ENCODE measurements around the gene XPR1. TPM values are rescaled to one million over a fixed set of nuclear protein-coding genes. Genes with fewer than 3 reads are reported as not detected.

XPR1 gene
- total and polyA plus RNA-seq, 2 donors (not counting 1 experiment from before 2014, with no cell fraction given): 2.8 to 22.3 TPM

GRCh38 chr1:180623579-180624347 is 8.1 kb upstream of the XPR1 start:
- Histone ChIP-seq H3K4me2 (replicated peaks; ENCODE audit: low read depth, low read length, poor library complexity, severe bottlenecking) (no peak overlapping the region), H3K9me3 (ENCODE audit: control extremely low read depth in 1 of 3, control insufficient read depth in 2 of 3, insufficient read depth in 1 of 3, low read length in 2 of 3) (no peaks in the 10 kb centered on the region), H2AFZ (ENCODE audit: insufficient read depth, low read depth, low read length, poor library complexity, severe bottlenecking) (no peak overlapping the region), H3K4me1 (ENCODE audit: control insufficient read depth in 2 of 2, insufficient read depth in 2 of 2, low read length in 2 of 2) (no peaks in the 10 kb centered on the region), H3K4me3 (ENCODE audit: control extremely low read depth in 1 of 5, extremely low read depth in 1 of 5, insufficient read depth in 1 of 5, low read depth in 2 of 5, low read length in 4 of 5) (no peak overlapping the region), H4K20me1 (ENCODE audit: control insufficient read depth, insufficient read depth, low read length, poor library complexity, severe bottlenecking) (no peaks in the 10 kb centered on the region), H3K36me3 (replicated peaks in 1 of 2; ENCODE audit: control extremely low read depth in 1 of 2, control insufficient read depth in 1 of 2, extremely low read depth in 1 of 2, insufficient read depth in 2 of 2, low read length in 1 of 2) (no peaks in the 10 kb centered on the region), H3K27ac (ENCODE audit: low read length in 2 of 2) (no peak overlapping the region), H3K79me2 (ENCODE audit: control insufficient read depth, insufficient read depth, low read length) (no peaks in the 10 kb centered on the region), H3K9ac (ENCODE audit: low read length) (no peak overlapping the region), H3K27me3 (replicated peaks in 1 of 4; ENCODE audit: control extremely low read depth in 1 of 4, control insufficient read depth in 3 of 4, insufficient read depth in 4 of 4, low read length in 3 of 4) (peaks cover 0 to 6% (median 2%) of the 10 kb centered on the region in 4 experiments)
- Mint-ChIP-seq H3K4me1 (no peaks in the 10 kb centered on the region), H3K27ac (no peak overlapping the region), H3K9me3 (ENCODE audit: insufficient read depth) (no peaks in the 10 kb centered on the region), H3K27me3 (peaks cover 26% of the 10 kb centered on the region), H3K4me3 (no peak overlapping the region)
- intact Hi-C loops (cut with micrococcal nuclease): no loop called here
- POLR2A ChIA-PET: no interaction called here
- 90% methylated on average over 3 of the region's 3 CpGs for WGBS (ENCODE audit: insufficient coverage)
- ATAC-seq (ENCODE audit: low read depth) (no peak), DNase-seq (no peak)
- TF ChIP-seq EZH2 (IDR thresholded peaks at IDR 0.05; ENCODE audit: borderline replicate concordance, insufficient read depth, low read depth, low read length, poor library complexity, severe bottlenecking): no peak
- TF ChIP-seq, protein P1, sequence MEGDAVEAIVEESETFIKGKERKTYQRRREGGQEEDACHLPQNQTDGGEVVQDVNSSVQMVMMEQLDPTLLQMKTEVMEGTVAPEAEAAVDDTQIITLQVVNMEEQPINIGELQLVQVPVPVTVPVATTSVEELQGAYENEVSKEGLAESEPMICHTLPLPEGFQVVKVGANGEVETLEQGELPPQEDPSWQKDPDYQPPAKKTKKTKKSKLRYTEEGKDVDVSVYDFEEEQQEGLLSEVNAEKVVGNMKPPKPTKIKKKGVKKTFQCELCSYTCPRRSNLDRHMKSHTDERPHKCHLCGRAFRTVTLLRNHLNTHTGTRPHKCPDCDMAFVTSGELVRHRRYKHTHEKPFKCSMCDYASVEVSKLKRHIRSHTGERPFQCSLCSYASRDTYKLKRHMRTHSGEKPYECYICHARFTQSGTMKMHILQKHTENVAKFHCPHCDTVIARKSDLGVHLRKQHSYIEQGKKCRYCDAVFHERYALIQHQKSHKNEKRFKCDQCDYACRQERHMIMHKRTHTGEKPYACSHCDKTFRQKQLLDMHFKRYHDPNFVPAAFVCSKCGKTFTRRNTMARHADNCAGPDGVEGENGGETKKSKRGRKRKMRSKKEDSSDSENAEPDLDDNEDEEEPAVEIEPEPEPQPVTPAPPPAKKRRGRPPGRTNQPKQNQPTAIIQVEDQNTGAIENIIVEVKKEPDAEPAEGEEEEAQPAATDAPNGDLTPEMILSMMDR (IDR thresholded peaks at IDR 0.05): no peak
- CTCF ChIA-PET: no interaction called here

- Mint-ChIP-seq H3K4me3 (no peak overlapping the region), H3K9me3 (ENCODE audit: insufficient read depth) (no peaks in the 10 kb centered on the region), H3K27ac (no peak overlapping the region), H3K27me3 (peaks cover 26% of the 10 kb centered on the region), H3K4me1 (peaks cover 13% of the 10 kb centered on the region)
- H3K4me3 ChIP-seq (ENCODE audit: control extremely low read depth in 1 of 5, extremely low read depth in 1 of 5, insufficient read depth in 1 of 5, low read depth in 2 of 5, low read length in 4 of 5): no peak overlapping the region
- POLR2A ChIA-PET: no interaction called here
- no peaks in the 10 kb centered on the region for H4K20me1 ChIP-seq (ENCODE audit: control insufficient read depth, insufficient read depth, low read length, poor library complexity, severe bottlenecking)
- no peak for TF ChIP-seq EZH2 (IDR thresholded peaks at IDR 0.05; ENCODE audit: borderline replicate concordance, insufficient read depth, low read depth, low read length, poor library complexity, severe bottlenecking)
- TF ChIP-seq, protein P1 (IDR thresholded peaks at IDR 0.05): no peak
- CTCF ChIA-PET: interaction anchor here (0.6 kb wide), 1 partner anchor 90 kb away, joined by 6 read pairs; no protein-coding TSS in a partner anchor
- peaks cover 9 to 13% of the 10 kb centered on the region in 2 donors for H3K4me1 ChIP-seq (ENCODE audit: control insufficient read depth in 2 of 2, insufficient read depth in 2 of 2, low read length in 2 of 2)
- H3K27me3 ChIP-seq (replicated peaks in 1 of 4; ENCODE audit: control extremely low read depth in 1 of 4, control insufficient read depth in 3 of 4, insufficient read depth in 4 of 4, low read length in 3 of 4): peaks cover 0 to 6% (median 2%) of the 10 kb centered on the region in 4 experiments
- H3K9me3 ChIP-seq (ENCODE audit: control extremely low read depth in 1 of 3, control insufficient read depth in 2 of 3, insufficient read depth in 1 of 3, low read length in 2 of 3): no peaks in the 10 kb centered on the region
- ATAC-seq (ENCODE audit: low read depth) (no peak), DNase-seq (no peak)
- no peak overlapping the region for H3K27ac ChIP-seq (ENCODE audit: low read length in 2 of 2)
- no peak overlapping the region for H2AFZ ChIP-seq (ENCODE audit: insufficient read depth, low read depth, low read length, poor library complexity, severe bottlenecking)
- intact Hi-C loops (cut with micrococcal nuclease): no loop called here
- no peaks in the 10 kb centered on the region for H3K79me2 ChIP-seq (ENCODE audit: control insufficient read depth, insufficient read depth, low read length)
- H3K4me2 ChIP-seq (replicated peaks; ENCODE audit: low read depth, low read length, poor library complexity, severe bottlenecking): no peak overlapping the region
- H3K9ac ChIP-seq (ENCODE audit: low read length): no peak overlapping the region
- no peaks in the 10 kb centered on the region for H3K36me3 ChIP-seq (replicated peaks in 1 of 2; ENCODE audit: control extremely low read depth in 1 of 2, control insufficient read depth in 1 of 2, extremely low read depth in 1 of 2, insufficient read depth in 2 of 2, low read length in 1 of 2)
- no CpG with 5 or more reads among the region's 1 CpG for WGBS (ENCODE audit: insufficient coverage)
Measured at GRCh38 chr1:180626711-180627110, 5.1 kb upstream of the XPR1 start.

Measured in B cell (primary cell).